HG02981 (cell line): Measurements from ENCODE around the gene MRPL34.
A peak's percentile ranks its signal among the peaks of the same experiment; 100 is the strongest.
"Not testable (repeated sequence)": the region's sequence is repeated elsewhere in the genome, so short reads cannot be mapped to it uniquely, and the experiment has no call there.

ENCODE experiments used
- ATAC-seq: cut with Tn5 transposase; IDR thresholded peaks from one replicate; pipeline ENCODE4 v1.9.1; 2021; ENCODE audit warnings: mild to moderate bottlenecking, moderate library complexity; ENCODE audit not compliant: unreplicated experiment

Gene MRPL34

GRCh38 chr19:17305517-17306284 lies at the start of gene MRPL34:
Gene MRPL34, plus strand, starts transcription at chr19:17305872. Its CDS starts 21 bp downstream, at chr19:17305893.
- ATAC-seq = peak; percentile 70

- ATAC-seq = no peak
Observed at GRCh38 chr19:17256130-17256529, 49.5 kb upstream of the MRPL34 start.

- no peak for ATAC-seq
Observed at GRCh38 chr19:17259118-17259780, 46.4 kb upstream of the MRPL34 start.

- no peak for ATAC-seq
Observed at GRCh38 chr19:17259934-17260333, 45.7 kb upstream of the MRPL34 start.

- peak; percentile 69 for ATAC-seq
Observed at GRCh38 chr19:17260842-17261325, 44.8 kb upstream of the MRPL34 start.

- no peak for ATAC-seq
Observed at GRCh38 chr19:17262557-17262956, 43.1 kb upstream of the MRPL34 start.

- no peak for ATAC-seq
Observed at GRCh38 chr19:17263712-17264640, 41.7 kb upstream of the MRPL34 start.

GRCh38 chr19:17264641-17264979 lies 41.1 kb upstream of the MRPL34 start, which contains the start of gene USHBP1:
Gene USHBP1, minus strand, starts transcription at chr19:17264745. Its CDS starts 446 bp downstream, at chr19:17264299.
- no peak for ATAC-seq

- no peak for ATAC-seq
Observed at GRCh38 chr19:17266026-17266425, 39.6 kb upstream of the MRPL34 start.

- ATAC-seq = no peak
Observed at GRCh38 chr19:17266589-17266974, 39.1 kb upstream of the MRPL34 start.

GRCh38 chr19:17266975-17267788 lies 38.5 kb upstream of the MRPL34 start, which contains the start of gene BABAM1:
Gene BABAM1, plus strand, starts transcription at chr19:17267443. Its CDS starts 1,364 bp downstream, at chr19:17268807.
- peak; percentile 87 for ATAC-seq

- ATAC-seq = no peak
Observed at GRCh38 chr19:17268754-17269153, 36.9 kb upstream of the MRPL34 start.

- not testable (repeated sequence) for ATAC-seq
Observed at GRCh38 chr19:17274892-17275291, 30.8 kb upstream of the MRPL34 start.

- ATAC-seq = no peak
Observed at GRCh38 chr19:17275441-17276175, 30.1 kb upstream of the MRPL34 start.

GRCh38 chr19:17279436-17279835 lies 26.2 kb upstream of the MRPL34 start:
- no peak for ATAC-seq

GRCh38 chr19:17281391-17282304 lies 24.0 kb upstream of the MRPL34 start, which contains the start of gene ANKLE1:
Gene ANKLE1, plus strand, starts transcription at chr19:17281901. Its CDS starts 20 bp downstream, at chr19:17281921.
- no peak for ATAC-seq

GRCh38 chr19:17282488-17283125 lies 23.1 kb upstream of the MRPL34 start:
- ATAC-seq = peak; percentile 70

GRCh38 chr19:17283504-17283996 lies 22.1 kb upstream of the MRPL34 start:
- ATAC-seq = no peak
